PC-3 (cell line): Measurements from ENCODE around the gene NCSTN. TPM values are rescaled to one million over a fixed set of nuclear protein-coding genes. Genes with fewer than 3 reads are reported as not detected.

Experiments used
- ATAC-seq: fragments of 200-7000 bp; cut with Tn5 transposase; 2 replicates; pipeline ENCODE4 v1.9.1; 2020; ENCODE audit warnings: mild to moderate bottlenecking, moderate library complexity
- BruUV-seq: library from RNA; stranded (reverse); fragments of 400-500 nt; replicated peaks from 2 replicates; lab custom pipeline; 2021; lab: Mats Ljungman, UMichigan
- CTCF ChIA-PET: fragments of 300-600 bp; sonication (Branson Sonifier 250); formaldehyde crosslinking; loops from one replicate; lab custom pipeline; 2022; ENCODE audit warnings: antibody characterized with exemption; lab: Charles Lee
- POLR2A ChIA-PET: fragments of 300-600 bp; sonication (Branson Sonifier 250); formaldehyde crosslinking; loops from one replicate; lab custom pipeline; 2022; ENCODE audit warnings: antibody characterized with exemption; ENCODE audit not compliant: unreplicated experiment; lab: Charles Lee
- DNase-seq: peaks from one replicate; pipeline ENCODE4 v3.0.0-alpha.2; 2015
- H2AFZ ChIP-seq: fragments of 300-600 bp; sonication (generic); 2 replicates; pipeline ENCODE4 v1.6.0; 2016; ENCODE audit warnings: antibody characterized with exemption, low read length
- H3F3A ChIP-seq: fragments of 300-600 bp; sonication (generic); one replicate; pipeline ENCODE4 v1.6.0; 2017; ENCODE audit warnings: antibody characterized with exemption, low read length, control low read depth, mild to moderate bottlenecking; ENCODE audit not compliant: unreplicated experiment
- H3K27ac ChIP-seq: fragments of 300-600 bp; sonication (generic); 2 replicates; pipeline ENCODE4 v1.5.1; 2016; ENCODE audit warnings: mild to moderate bottlenecking, low read length
- H3K27me3 ChIP-seq: fragments of 300-600 bp; sonication (generic); 2 replicates; pipeline ENCODE4 v1.6.1; 2016; ENCODE audit warnings: low read length, mixed read lengths
- H3K36me3 ChIP-seq: fragments of 300-600 bp; sonication (generic); 2 replicates; pipeline ENCODE4 v1.6.1; 2016; ENCODE audit warnings: low read depth, mixed run types, low read length, mixed read lengths
- H3K4me1 ChIP-seq: fragments of 300-600 bp; sonication (generic); 2 replicates; pipeline ENCODE4 v1.5.1; 2016; ENCODE audit warnings: low read length; ENCODE audit not compliant: insufficient read depth
- H3K4me2 ChIP-seq: fragments of 300-600 bp; sonication (generic); 2 replicates; pipeline ENCODE4 v1.6.0; 2016; ENCODE audit warnings: low read length
- H3K4me3 ChIP-seq: fragments of 300-600 bp; sonication (generic); 2 replicates; pipeline ENCODE4 v1.5.1; 2016; ENCODE audit warnings: mild to moderate bottlenecking, low read length, mixed read lengths
- H3K79me2 ChIP-seq: fragments of 300-600 bp; sonication (generic); 2 replicates; pipeline ENCODE4 v1.6.1; 2017; ENCODE audit warnings: low read length, mixed read lengths
- H3K9ac ChIP-seq: fragments of 300-600 bp; sonication (generic); 2 replicates; pipeline ENCODE4 v1.6.0; 2016; ENCODE audit warnings: mild to moderate bottlenecking, low read length
- H3K9me2 ChIP-seq: fragments of 300-600 bp; sonication (generic); replicated peaks from 2 replicates; pipeline ENCODE4 v1.6.1; 2016; ENCODE audit warnings: mixed run types, low read length, mixed read lengths
- H3K9me3 ChIP-seq: fragments of 300-600 bp; sonication (generic); 2 replicates; pipeline ENCODE4 v1.6.1; 2016; ENCODE audit warnings: low read length, mixed read lengths
- H4K20me1 ChIP-seq: fragments of 300-600 bp; sonication (generic); 2 replicates; pipeline ENCODE4 v1.6.1; 2016; ENCODE audit warnings: low read length, mixed read lengths
- EZH2 ChIP-seq: fragments of 300-600 bp; sonication (generic); IDR thresholded peaks from one replicate; pipeline ENCODE4 v1.6.1; 2017; ENCODE audit warnings: antibody characterized with exemption, mild to moderate bottlenecking, low read length; ENCODE audit not compliant: unreplicated experiment
- EZH2phosphoT487 ChIP-seq: fragments of 300-600 bp; sonication (generic); IDR thresholded peaks from 2 replicates; pipeline ENCODE4 v1.6.1; 2018; ENCODE audit warnings: mild to moderate bottlenecking, antibody characterized with exemption, low read length, borderline replicate concordance
- intact Hi-C: fragments of 100-400 bp; cut with micrococcal nuclease; formaldehyde crosslinking; loops from 2 replicates; pipeline ENCODE4 v1.9.0; 2023
- total RNA-seq: library from RNA; depleted of rRNA; stranded (reverse); fragments of >200 nt; gene quantifications from 2 replicates; pipeline ENCODE4 v1.2.3, GENCODE V29; 2014
- TF ChIP-seq, protein P1 (sequence below): fragments of 300-600 bp; sonication (generic); conservative IDR thresholded peaks from 2 replicates; pipeline ENCODE4 v1.5.1; 2017; ENCODE audit warnings: antibody characterized with exemption, low read depth, mild to moderate bottlenecking, low read length

The NCSTN gene
- total RNA-seq, 1 experiment from 2014 or later: 49.6 TPM

- Histone ChIP-seq H2AFZ (no peak overlapping the region), H4K20me1 (no peaks in the 10 kb centered on the region), H3K4me1 (no peaks in the 10 kb centered on the region), H3K27me3 (no peaks in the 10 kb centered on the region), H3K9me3 (no peaks in the 10 kb centered on the region), H3K27ac (no peak overlapping the region), H3K9ac (no peak overlapping the region), H3K79me2 (no peaks in the 10 kb centered on the region), H3K9me2 (no peaks in the 10 kb centered on the region), H3K36me3 (peaks cover 61% of the 10 kb centered on the region), H3K4me2 (no peak overlapping the region), H3F3A (no peaks in the 10 kb centered on the region), H3K4me3 (no peak overlapping the region)
- intact Hi-C loops: no loop called here
- TF ChIP-seq, protein P1, sequence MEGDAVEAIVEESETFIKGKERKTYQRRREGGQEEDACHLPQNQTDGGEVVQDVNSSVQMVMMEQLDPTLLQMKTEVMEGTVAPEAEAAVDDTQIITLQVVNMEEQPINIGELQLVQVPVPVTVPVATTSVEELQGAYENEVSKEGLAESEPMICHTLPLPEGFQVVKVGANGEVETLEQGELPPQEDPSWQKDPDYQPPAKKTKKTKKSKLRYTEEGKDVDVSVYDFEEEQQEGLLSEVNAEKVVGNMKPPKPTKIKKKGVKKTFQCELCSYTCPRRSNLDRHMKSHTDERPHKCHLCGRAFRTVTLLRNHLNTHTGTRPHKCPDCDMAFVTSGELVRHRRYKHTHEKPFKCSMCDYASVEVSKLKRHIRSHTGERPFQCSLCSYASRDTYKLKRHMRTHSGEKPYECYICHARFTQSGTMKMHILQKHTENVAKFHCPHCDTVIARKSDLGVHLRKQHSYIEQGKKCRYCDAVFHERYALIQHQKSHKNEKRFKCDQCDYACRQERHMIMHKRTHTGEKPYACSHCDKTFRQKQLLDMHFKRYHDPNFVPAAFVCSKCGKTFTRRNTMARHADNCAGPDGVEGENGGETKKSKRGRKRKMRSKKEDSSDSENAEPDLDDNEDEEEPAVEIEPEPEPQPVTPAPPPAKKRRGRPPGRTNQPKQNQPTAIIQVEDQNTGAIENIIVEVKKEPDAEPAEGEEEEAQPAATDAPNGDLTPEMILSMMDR: no peak
- TF ChIP-seq EZH2: no peak
- TF ChIP-seq EZH2phosphoT487: no peak
- no peak for DNase-seq
- POLR2A ChIA-PET: no interaction called here
- ATAC-seq: no peak
- CTCF ChIA-PET: no interaction called here
- no TSS peak for BruUV-seq
Observed at GRCh38 chr1:160300173-160300572, 43.0 kb upstream of the NCSTN start.

DNA sequence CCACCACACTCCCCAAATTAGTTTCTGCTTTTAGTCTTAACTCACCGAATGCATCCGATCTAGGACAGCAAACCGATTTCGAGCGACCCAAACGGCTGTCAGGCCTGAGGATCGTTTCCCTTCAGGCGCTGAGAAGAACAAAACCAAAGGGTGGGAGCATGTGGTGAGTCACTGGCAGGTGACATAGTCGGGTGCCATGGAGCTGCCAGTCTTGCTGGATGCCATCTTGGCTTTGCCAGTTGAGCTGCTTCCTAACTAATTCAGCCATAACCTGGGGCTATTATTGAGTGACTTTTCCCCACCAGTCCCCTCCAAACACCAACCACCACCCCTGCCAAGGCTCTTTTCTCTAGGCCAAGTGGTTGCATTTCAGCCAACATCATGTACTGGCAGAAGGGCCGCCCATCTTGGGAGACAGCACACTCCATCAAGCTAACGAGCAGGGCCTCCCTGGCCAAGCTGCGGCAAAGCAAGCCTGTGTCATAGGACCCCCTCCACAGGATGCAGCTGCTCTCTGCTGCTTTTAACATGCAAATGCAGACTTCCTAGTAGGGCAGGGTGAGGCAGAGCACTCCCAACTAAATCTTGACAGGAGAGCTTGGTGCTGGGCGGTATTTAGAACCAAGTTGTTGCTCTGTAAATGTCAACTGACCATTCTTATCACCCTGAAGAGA, 35.9 kb upstream of the NCSTN start:
- no TSS peak for BruUV-seq
- Histone ChIP-seq H3K9me3 (no peaks in the 10 kb centered on the region), H3K79me2 (no peaks in the 10 kb centered on the region), H3K27ac (no peak overlapping the region), H3K9ac (no peak overlapping the region), H3K4me3 (no peak overlapping the region), H3K36me3 (peaks cover 72% of the 10 kb centered on the region), H3F3A (no peaks in the 10 kb centered on the region), H2AFZ (no peak overlapping the region), H3K4me1 (no peaks in the 10 kb centered on the region), H3K27me3 (no peaks in the 10 kb centered on the region), H4K20me1 (no peaks in the 10 kb centered on the region), H3K4me2 (no peak overlapping the region), H3K9me2 (no peaks in the 10 kb centered on the region)
- DNase-seq: no peak
- TF ChIP-seq, protein P1: no peak
- no peak for TF ChIP-seq EZH2phosphoT487
- no peak for TF ChIP-seq EZH2
- ChIA-PET POLR2A (no interaction called here), CTCF (no interaction called here)
- intact Hi-C loops: no loop called here
- ATAC-seq: no peak

DNA sequence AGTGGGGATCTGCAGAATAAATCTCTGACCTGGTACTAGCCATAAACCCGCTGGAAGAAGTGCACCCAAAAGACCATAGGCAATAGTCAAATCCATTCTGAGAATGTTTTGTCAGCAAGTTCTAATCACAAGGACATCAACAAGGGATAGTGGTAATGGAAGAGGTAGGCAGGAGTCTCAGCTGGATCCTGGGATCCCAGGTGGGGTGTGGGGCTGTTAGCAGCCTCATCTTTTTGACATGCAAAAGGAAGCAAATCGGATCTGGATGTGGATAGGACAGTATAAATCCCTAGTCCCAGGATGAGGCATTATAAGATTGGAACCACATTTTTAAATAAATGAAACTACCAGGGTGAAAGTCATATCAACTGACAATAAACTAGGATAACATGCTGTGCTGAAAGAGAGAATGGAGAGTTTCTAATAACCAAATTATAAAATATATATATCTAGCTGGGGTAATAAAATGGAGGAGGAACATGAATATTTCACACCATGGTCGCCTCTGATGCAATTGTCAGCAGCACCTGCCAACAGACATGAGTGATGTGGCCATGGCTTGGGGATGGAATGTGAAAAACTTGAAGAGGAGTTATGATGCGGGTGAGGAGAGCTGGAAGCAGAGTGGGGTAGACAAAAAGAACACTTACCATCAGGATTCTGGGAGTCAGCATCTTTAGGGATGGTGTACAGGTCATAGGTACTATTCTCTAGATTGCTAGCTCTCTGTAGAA, 34.6 kb upstream of the NCSTN start:
- H3K9me3 ChIP-seq: no peaks in the 10 kb centered on the region
- H3F3A ChIP-seq: no peaks in the 10 kb centered on the region
- no peaks in the 10 kb centered on the region for H3K4me1 ChIP-seq
- no peaks in the 10 kb centered on the region for H3K79me2 ChIP-seq
- no peak overlapping the region for H3K9ac ChIP-seq
- TF ChIP-seq, protein P1: no peak
- no peak for TF ChIP-seq EZH2
- TF ChIP-seq EZH2phosphoT487: no peak
- no TSS peak for BruUV-seq
- ChIA-PET POLR2A (no interaction called here), CTCF (no interaction called here)
- H3K4me3 ChIP-seq: no peak overlapping the region
- DNase-seq: no peak
- H3K9me2 ChIP-seq: no peaks in the 10 kb centered on the region
- peaks cover 73% of the 10 kb centered on the region for H3K36me3 ChIP-seq
- H2AFZ ChIP-seq: no peak overlapping the region
- intact Hi-C loops: no loop called here
- ATAC-seq: no peak
- no peaks in the 10 kb centered on the region for H3K27me3 ChIP-seq
- H3K27ac ChIP-seq: no peak overlapping the region
- no peaks in the 10 kb centered on the region for H4K20me1 ChIP-seq
- H3K4me2 ChIP-seq: no peak overlapping the region
